ENCODE measurements around the gene ABL1. TPM values are rescaled to one million over a fixed set of nuclear protein-coding genes. Genes with fewer than 3 reads are reported as not detected.

Gene ABL1
- total RNA-seq, 2 experiments from 2014 or later = 30.2 to 33.0 TPM

DNA sequence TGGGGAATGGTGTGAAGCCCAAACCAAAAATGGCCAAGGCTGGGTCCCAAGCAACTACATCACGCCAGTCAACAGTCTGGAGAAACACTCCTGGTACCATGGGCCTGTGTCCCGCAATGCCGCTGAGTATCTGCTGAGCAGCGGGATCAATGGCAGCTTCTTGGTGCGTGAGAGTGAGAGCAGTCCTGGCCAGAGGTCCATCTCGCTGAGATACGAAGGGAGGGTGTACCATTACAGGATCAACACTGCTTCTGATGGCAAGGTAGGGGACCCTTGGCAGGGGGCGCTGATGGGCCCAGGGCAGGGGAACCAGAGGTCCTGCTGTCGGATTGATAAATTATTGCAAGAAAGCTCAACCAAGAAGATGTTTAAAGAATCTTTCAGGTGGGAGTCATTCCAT is 19.8 kb downstream of the ABL1 start:
- no peak for DNase-seq
- CTCF ChIA-PET = interaction anchor here (1.3 to 2.7 kb wide), 6 partner anchors 11 to 192 kb away, joined by 4 to 10 read pairs (median 4); no protein-coding TSS in a partner anchor
- Mint-ChIP-seq H3K4me3 (no peak overlapping the region), H3K4me1 (ENCODE audit: low read depth) (peaks cover 3% of the 10 kb centered on the region), H3K27ac (no peak overlapping the region), H3K36me3 (ENCODE audit: low read depth) (peaks cover 6% of the 10 kb centered on the region), H3K27me3 (no peaks in the 10 kb centered on the region), H3K9me3 (no peaks in the 10 kb centered on the region)
- TF ChIP-seq, protein P1, sequence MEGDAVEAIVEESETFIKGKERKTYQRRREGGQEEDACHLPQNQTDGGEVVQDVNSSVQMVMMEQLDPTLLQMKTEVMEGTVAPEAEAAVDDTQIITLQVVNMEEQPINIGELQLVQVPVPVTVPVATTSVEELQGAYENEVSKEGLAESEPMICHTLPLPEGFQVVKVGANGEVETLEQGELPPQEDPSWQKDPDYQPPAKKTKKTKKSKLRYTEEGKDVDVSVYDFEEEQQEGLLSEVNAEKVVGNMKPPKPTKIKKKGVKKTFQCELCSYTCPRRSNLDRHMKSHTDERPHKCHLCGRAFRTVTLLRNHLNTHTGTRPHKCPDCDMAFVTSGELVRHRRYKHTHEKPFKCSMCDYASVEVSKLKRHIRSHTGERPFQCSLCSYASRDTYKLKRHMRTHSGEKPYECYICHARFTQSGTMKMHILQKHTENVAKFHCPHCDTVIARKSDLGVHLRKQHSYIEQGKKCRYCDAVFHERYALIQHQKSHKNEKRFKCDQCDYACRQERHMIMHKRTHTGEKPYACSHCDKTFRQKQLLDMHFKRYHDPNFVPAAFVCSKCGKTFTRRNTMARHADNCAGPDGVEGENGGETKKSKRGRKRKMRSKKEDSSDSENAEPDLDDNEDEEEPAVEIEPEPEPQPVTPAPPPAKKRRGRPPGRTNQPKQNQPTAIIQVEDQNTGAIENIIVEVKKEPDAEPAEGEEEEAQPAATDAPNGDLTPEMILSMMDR (IDR thresholded peaks at IDR 0.05) = no peak
- no peak for ATAC-seq
- POLR2A ChIA-PET = no interaction called here
- intact Hi-C loops (cut with micrococcal nuclease) = no loop called here

DNA sequence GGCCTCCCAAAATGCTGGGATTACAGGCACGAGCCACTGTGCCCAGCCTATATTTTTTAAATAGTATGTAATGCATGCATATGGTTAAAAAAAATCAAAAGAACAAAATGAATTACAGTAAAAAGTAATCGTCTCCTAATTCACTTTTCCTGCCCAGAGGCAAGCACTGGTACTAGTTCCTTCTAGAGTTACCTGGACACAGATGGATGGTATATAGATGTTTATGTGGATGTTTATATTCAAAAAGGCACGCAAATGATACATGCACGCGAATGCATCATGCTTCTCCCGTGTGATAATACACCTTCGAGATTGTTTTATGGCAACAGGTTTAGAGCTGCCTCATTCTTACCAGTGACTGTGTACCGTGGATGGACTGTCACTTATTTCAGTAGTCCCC is 21.4 kb downstream of the ABL1 start:
- DNase-seq (no peak), ATAC-seq (no peak)
- ChIA-PET POLR2A (no interaction called here), CTCF (interaction anchor here (2.1 kb wide), 1 partner anchor 14 kb away, joined by 6 read pairs; no protein-coding TSS in a partner anchor)
- peaks cover 6% of the 10 kb centered on the region for H3K36me3 Mint-ChIP-seq (ENCODE audit: low read depth)
- intact Hi-C loops (cut with micrococcal nuclease) = no loop called here
- no peak overlapping the region for H3K4me3 Mint-ChIP-seq
- H3K27me3 Mint-ChIP-seq = no peaks in the 10 kb centered on the region
- no peaks in the 10 kb centered on the region for H3K4me1 Mint-ChIP-seq (ENCODE audit: low read depth)
- no peaks in the 10 kb centered on the region for H3K9me3 Mint-ChIP-seq
- no peak overlapping the region for H3K27ac Mint-ChIP-seq
- TF ChIP-seq, protein P1 (IDR thresholded peaks at IDR 0.05) = no peak

DNA sequence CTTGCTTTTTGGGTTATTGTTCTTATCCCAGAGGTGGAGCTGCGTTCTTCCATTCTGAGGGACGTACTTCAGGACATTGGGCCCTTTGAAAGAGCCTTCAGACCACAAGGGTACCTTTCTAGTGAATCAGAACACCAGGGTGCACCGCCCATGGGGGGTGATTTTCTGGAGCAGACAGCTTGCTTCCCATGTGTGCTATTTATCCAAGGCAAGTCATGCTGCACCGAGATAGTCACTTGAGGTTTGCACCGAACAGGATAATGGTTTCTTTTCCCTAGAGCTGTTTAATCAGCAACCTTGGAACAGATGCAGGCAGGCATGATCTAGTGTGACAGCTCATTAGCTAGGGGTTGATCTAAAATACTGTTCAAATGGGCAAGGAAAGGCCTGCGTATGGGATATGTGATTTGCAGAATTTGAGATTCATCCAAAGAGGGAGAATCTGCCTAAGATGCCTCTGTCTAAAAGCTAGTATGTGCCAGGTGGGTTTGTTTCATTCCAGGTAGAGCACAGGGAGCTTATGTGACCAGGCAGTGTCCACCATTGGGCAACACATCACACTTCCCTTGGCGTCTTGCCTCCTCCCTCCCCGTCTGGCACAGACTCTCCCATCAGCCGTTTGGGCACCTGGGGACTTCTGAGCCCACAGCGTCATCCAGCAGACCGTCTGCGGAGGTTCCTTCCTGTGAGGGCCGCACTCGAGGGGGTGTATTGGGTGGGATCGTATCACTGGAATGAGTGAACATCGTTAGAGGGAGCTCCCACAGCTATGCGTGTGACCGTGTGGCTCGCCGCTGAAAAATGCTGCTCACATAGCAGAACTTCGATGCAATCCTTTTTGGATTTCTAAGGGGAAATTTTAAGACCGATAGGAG is 23.0 kb downstream of the ABL1 start:
- no peaks in the 10 kb centered on the region for H3K27me3 Mint-ChIP-seq
- ATAC-seq (no peak), DNase-seq (no peak)
- H3K4me3 Mint-ChIP-seq = no peak overlapping the region
- no peaks in the 10 kb centered on the region for H3K4me1 Mint-ChIP-seq (ENCODE audit: low read depth)
- H3K27ac Mint-ChIP-seq = no peak overlapping the region
- TF ChIP-seq, protein P1 (IDR thresholded peaks at IDR 0.05) = no peak
- ChIA-PET POLR2A (no interaction called here), CTCF (interaction anchor here (0.9 to 1.6 kb wide), 4 partner anchors 9 to 157 kb away, joined by 3 to 6 read pairs (median 4); no protein-coding TSS in a partner anchor)
- intact Hi-C loops (cut with micrococcal nuclease) = no loop called here
- peaks cover 6% of the 10 kb centered on the region for H3K36me3 Mint-ChIP-seq (ENCODE audit: low read depth)
- H3K9me3 Mint-ChIP-seq = no peaks in the 10 kb centered on the region

DNA sequence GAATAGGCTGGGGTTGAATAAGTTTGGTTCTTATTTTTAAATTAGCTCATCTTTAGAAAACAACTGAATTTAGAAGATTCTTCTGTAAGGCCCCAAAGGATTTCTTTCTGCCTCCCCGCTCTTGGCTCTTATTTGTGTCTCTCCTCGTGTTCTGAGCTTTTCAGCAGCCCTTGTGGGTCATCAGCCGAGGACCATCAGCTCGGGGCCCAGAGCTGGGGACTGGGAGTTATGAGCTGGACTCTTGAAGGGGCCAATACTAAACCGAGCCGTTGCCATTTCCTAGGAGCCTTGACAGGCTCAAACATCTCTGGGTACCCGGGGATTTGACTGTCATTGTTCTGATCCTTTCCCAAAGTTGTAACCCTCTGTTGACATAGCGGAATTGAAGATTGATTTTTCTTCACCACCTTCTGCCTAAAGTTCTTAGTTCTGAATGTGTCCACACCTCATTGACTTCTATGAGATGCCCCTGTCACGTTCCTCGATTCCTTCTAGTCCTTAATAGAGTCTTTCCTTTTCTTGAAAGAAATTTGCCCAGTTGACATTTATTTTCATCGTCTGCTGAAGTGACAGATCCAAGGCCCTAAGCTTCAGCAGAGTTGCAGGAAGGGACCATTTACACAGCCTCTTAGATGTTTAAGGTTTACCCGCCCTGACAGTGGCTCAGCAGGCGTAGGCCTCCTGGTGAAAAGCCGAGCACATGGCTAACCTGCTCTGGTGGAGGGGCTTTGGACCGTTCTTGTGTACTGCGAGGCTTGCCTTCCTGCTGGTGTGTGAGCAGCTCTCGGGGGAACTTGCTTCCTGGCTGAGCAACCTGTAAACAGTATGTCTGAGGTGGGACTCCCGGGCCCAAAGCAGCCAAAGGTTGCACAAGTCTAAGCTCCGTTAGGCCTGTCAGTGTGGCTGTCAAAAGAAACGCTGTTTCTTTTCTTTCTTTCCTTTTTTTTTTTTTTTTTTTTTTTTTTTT is 24.0 kb downstream of the ABL1 start:
- H3K27ac Mint-ChIP-seq = no peak overlapping the region
- H3K4me1 Mint-ChIP-seq (ENCODE audit: low read depth) = no peaks in the 10 kb centered on the region
- no peak overlapping the region for H3K4me3 Mint-ChIP-seq
- intact Hi-C loops (cut with micrococcal nuclease) = no loop called here
- H3K9me3 Mint-ChIP-seq = no peaks in the 10 kb centered on the region
- ChIA-PET CTCF (interaction anchor here (0.9 to 1.6 kb wide), 4 partner anchors 8 to 157 kb away, joined by 3 to 6 read pairs (median 4); no protein-coding TSS in a partner anchor), POLR2A (no interaction called here)
- TF ChIP-seq, protein P1 (IDR thresholded peaks at IDR 0.05) = no peak
- H3K36me3 Mint-ChIP-seq (ENCODE audit: low read depth) = peaks cover 6% of the 10 kb centered on the region
- ATAC-seq = no peak
- H3K27me3 Mint-ChIP-seq = no peaks in the 10 kb centered on the region
- DNase-seq = no peak

Measured in activated CD8-positive, alpha-beta T cell treated with anti-CD3 and anti-CD28 coated beads for 36 hours (primary cell).